IPS-18c (cell line): ENCODE results near the gene TACC3.
"Not testable (repeated sequence)": the region's sequence is repeated elsewhere in the genome, so short reads cannot be mapped to it uniquely, and the experiment has no call there.

Source experiments
- H3K4me3 ChIP-seq: 2 replicates; pipeline ENCODE4 v1.7.0; 2013; ENCODE audit warnings: low read depth, mild to moderate bottlenecking, low read length, moderate library complexity; ENCODE audit not compliant: insufficient read depth
- H3K9me3 ChIP-seq: one replicate; pipeline ENCODE4 v1.6.1; 2013; ENCODE audit warnings: mild to moderate bottlenecking, low read length, moderate library complexity; ENCODE audit not compliant: control insufficient read depth, insufficient read depth

The TACC3 gene

DNA sequence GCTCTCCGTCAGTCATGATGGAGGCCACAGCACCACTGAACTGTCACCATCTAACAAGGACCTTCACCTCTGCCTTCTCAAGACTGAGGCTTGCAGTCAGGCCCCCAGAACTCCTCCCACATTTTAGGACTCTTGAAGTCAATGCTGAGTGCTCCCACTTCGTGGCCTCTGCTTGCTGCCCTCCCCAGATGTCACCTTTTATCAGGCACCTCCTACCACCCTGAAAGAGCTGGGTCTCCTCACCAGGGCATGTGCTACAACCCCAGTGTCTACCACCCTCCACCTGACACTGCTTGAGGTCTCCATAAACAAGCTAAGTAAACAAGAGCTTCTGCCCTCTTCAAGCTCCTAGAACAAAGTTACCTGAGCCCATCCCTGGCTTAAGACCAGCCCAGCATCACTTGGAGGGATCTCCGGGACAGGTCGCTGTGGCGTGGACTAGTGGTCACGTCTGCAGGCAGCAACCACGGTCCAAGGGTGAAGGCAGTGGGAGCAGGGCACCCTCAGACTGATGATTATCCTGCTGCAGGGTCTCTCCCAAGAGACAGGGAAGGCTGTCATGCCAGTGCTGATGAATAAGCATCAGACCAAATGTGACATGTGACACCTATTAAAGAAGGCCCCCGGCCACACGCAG is 29.5 kb upstream of the TACC3 start:
- Histone ChIP-seq H3K9me3 (no peaks in the 10 kb centered on the region), H3K4me3 (no peak overlapping the region)

DNA sequence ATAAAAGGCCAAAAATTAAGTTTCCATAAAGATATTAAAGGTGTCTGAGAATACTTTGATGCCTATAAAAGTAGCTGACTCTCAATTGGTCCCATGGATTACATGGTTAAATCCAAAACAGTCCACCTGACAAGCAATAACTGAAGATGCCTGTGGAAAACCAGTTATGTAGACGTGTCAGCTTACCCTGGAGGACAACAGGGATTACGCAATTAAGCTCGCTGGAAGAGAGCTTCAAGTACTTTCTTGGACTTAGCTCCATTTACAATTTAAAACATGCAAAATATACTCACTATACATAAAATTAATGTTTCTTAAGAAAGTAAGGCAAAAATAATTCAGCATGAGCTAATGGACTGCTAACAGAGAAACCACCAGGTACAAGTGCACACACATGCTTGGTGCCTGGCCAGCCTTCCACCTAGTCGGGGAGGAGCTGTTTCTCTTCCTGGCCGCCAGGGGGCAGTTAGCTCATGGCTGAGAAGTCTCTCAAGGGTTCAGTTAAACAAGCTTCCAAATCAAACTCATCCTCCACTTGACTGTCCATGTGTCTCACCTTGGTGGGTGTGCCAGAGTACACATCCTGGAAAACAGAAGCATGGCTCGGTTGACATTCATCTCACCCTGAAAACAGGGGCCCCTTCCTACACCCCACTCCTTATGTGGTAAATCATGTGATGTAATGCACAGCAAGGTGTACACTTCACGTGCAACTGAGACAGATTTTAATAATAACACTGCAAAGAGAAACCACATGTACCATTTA is 28.0 kb upstream of the TACC3 start:
- Histone ChIP-seq H3K9me3 (peaks cover 2% of the 10 kb centered on the region), H3K4me3 (no peak overlapping the region)

DNA sequence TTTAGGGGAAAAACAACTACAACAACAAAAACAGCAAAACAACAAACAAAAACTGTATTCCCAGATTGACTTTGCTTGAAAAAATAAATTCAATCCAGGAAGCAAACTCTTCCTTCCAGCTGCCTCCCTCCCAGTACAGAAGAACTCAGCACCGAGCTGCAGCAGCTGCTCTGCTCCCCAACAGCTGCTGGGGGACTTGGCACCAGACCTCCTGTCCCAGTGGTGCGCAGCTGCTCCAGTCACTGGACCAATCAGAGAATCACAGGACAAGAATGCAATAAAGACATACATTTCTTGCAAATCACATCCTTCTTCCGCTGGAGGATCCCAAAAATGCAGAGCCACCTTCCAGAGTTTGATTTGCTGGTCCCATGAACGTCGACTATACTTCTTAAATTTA is 25.4 kb upstream of the TACC3 start:
- Histone ChIP-seq H3K4me3 (no peak overlapping the region), H3K9me3 (peaks cover 2% of the 10 kb centered on the region)

DNA sequence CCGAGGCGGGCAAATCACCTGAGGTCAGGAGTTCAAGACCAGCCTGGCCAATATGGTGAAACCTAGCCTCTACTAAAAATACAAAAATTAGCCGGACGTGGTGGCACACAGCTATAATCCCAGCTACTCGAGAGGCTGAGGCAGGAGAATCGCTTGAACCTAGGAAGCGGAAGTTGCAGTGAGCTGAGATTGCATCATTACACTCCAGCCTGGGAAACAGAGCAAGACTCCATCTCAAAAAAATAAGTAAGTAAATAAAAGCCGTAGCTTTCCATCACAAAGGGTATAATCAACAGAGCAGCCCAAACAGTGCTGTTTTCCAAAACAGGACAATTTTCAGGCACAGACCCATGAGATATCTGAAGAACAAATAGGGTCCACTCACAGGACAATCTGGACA is 19.6 kb upstream of the TACC3 start:
- H3K9me3 ChIP-seq, H3K4me3 ChIP-seq: not testable (repeated sequence)

DNA sequence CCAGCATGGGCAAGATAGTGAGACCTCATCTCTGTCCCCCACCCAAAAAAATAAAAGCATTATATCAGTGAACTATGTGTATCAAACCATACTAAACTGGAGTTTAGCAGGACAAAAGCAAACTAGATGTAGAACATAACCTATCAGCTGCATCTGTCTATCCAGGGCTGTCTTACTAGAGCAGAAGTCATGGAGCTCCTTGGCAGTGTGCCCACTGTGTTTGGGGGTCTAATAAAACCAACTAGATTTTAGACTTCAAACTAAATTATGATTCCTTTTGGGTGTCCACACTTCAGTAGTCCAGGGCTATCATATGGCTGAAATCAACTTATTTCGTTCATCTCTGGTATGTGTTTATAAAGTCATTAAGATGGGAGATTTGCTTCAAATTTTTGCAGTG is 17.5 kb upstream of the TACC3 start:
- H3K4me3 ChIP-seq: no peak overlapping the region
- H3K9me3 ChIP-seq: no peaks in the 10 kb centered on the region

- Histone ChIP-seq H3K4me3 (no peak overlapping the region), H3K9me3 (no peaks in the 10 kb centered on the region)
These were observed 15.6 kb upstream of the TACC3 start for GRCh38 chr4:1705732-1706131.

DNA sequence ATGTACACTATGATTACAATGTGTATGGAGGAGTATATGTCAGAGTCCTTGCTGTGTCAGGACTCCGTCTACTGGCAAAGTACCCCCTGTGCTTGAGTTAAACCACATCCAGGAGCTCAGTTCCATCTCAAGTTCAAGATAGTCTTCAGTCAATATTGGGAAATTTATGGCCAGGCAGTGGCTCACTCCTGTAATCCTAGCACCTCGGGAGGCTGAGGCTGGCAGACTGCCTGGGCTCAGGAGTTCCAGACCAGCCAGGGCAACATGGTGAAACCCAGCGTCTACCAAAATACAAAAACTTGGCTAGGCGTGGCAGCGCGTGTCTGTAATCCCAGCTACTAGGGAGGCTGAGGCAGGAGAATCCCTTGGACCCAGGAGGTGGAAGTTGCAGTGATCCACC is 15.0 kb upstream of the TACC3 start:
- no peak overlapping the region for H3K4me3 ChIP-seq
- no peaks in the 10 kb centered on the region for H3K9me3 ChIP-seq

- no peak overlapping the region for H3K4me3 ChIP-seq
- H3K9me3 ChIP-seq: no peaks in the 10 kb centered on the region
These were observed 12.7 kb upstream of the TACC3 start for GRCh38 chr4:1708581-1708980.

- peak overlapping the region; percentile 91 for H3K4me3 ChIP-seq
- no peaks in the 10 kb centered on the region for H3K9me3 ChIP-seq
These were observed 10.2 kb upstream of the TACC3 start for GRCh38 chr4:1711055-1711570.

- Histone ChIP-seq H3K9me3 (no peaks in the 10 kb centered on the region), H3K4me3 (peak overlapping the region; percentile 91)
These were observed 9.6 kb upstream of the TACC3 start for GRCh38 chr4:1711571-1712215.

GRCh38 chr4:1712216-1713002 is 8.9 kb upstream of the TACC3 start, which contains the start of gene SLBP:
TSS of gene SLBP (minus strand) at chr4:1712319. CDS start at chr4:1712188, 131 bp downstream.
- peak within 1 kb of the TSS; percentile 91 for H3K4me3 ChIP-seq
- no peaks in the 10 kb centered on the region for H3K9me3 ChIP-seq

DNA sequence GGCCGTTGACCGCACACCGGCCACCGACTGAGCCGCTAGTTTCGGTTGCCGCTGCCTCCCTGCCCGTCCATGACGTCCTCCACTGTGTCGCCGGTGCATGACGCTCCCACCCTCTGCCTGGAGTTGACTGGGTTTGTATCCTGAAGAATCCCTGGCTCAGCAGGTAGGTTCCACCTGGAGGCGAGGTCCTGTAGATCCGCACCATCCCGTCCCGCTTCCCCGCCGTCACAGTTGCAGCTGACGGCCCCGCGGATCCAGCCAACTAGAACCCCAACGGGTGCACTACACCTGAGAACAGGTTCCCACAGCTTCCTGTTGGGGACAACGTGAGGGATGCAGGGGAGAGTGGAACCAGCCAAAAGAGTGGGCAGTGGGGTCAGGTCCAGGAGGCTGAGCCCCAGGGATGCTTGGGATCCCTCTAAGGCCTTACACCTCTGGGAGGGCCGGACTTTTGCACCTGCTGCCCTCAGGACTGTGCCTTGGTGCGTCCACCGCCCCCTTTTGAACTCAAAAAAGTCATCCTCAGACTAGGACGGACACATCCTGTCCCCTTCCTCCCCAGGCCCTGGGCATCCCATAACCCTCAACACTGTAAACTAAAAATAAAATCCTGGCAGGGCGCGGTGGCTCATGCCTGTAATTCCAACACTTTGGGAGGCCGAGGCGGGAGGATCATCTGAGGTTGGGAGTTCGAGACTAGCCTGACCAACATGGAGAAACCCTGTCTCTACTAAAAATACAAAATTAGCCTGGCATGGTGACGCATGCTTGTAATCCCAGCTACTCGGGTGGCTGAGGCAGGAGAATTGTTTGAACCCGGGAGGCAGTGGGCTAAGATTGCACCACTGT is 8.1 kb upstream of the TACC3 start:
- Histone ChIP-seq H3K9me3 (no peaks in the 10 kb centered on the region), H3K4me3 (peak overlapping the region; percentile 91)

- no peak overlapping the region for H3K4me3 ChIP-seq
- H3K9me3 ChIP-seq: no peaks in the 10 kb centered on the region
These were observed 6.9 kb upstream of the TACC3 start for GRCh38 chr4:1714303-1715001.

DNA sequence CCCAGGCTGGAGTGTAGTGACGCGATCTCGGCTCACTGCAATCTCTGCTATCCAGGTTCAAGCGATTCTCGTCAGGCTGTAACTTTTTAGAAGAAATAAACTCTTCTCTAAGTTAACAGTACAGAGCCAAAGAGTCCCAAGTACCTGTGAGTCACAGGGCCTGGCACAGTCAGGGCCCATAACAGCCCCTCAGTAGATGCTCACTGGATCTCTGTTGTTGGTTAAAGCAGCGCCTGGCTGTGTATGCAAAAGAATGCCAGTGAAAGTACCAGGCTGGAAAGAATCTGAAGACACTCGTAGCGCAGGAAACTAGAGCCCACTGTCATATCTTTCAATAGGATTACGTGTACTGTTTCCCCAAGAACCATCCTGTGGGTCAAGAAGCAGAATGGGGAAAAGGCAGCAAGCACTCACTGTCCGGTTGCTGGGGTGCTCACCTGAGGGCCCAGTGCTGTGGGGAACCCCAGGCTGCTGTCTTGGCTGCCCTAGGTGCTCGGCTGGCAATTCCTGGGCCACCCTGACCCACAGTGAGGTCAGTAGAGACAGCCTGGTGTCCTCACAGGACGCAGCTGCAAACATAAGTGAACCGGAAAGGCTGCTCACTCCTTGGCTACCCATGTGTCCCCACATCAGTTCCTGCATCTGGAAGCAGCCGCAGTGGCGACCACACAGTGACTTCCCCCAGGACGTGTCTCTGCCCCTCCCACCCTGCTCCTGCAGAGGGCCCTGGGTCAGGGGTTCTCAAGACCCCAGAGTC is 6.1 kb upstream of the TACC3 start:
- Histone ChIP-seq H3K4me3 (no peak overlapping the region), H3K9me3 (no peaks in the 10 kb centered on the region)

DNA sequence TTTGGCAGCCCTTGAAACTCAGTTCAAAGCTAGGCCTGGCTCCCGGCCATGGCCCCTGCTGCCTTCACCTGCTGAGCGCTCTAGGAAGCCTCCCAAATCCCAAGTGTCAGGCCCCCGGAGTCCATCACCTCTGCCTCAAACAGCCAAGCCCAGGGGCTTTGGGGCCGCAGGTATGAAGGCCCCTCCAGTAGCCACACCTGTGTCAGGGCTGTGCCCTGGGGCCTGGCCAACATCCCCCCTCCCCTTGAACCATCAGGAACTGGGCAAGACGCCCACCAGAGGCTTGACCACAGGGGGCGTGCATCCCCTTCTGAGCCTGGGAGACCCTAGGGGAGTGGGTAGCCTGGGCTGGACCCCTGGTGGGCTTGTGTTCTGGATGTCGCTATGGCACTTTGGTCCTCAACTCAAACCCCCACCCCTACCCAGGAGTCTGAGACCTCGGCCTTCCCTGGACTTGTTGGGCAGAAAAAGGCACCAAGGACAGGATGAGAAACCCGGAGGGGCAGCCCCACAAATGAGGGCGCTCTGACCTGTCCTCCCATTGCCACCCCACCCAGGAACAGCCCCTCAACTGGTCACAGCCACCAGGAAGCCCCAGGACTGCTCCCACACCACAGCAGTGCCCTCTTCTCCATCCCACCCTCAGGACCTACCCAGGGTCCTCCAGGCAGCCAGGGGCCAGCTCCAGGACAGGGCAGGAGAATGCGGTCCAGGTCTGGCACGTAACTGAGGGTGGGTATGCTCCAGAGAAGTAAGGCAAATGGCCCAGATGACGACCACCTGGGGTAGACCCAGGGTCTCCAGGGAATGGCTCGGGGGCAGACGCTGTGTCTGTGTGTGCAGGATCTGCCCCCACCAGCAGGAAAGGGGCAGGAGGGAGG is 5.0 kb upstream of the TACC3 start:
- no peaks in the 10 kb centered on the region for H3K9me3 ChIP-seq
- H3K4me3 ChIP-seq: no peak overlapping the region
